GM12892 (cell line): ENCODE results near the gene CERS5.

Source experiments
- POLR2A ChIP-seq: IDR thresholded peaks from 2 replicates; pipeline ENCODE4 v1.6.1; 2011; ENCODE audit warnings: low read depth, low read length, control low read depth
- POLR2AphosphoS5 ChIP-seq: IDR thresholded peaks from 2 replicates; pipeline ENCODE4 v1.6.1; 2011; ENCODE audit warnings: low read depth, low read length, control low read depth

DNA sequence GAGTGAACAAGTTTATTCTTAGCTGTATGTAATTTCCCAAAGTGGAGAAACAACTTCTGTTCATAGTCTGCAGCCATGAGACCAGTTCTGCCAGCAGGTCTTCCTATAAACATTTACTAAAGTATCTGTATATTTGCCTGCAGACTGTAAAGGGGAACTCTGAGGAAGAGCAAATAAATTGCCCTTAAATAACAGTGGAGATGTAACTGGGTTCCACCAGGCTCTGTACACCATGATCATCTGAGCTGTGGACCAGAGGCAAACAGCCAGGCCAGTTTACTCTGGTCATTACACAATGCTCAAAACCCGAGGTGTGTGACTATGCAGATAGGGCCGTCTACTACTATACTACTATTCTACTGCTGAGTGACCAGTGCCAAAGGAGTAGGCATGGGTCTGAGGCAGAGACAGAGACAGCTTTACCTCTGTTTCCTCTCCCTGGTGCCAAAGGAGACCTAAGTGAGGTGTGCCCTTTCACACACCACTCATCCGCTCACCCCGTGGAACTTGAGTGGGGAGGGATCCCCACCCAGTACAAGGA is 21.1 kb upstream of the CERS5 start:
- TF ChIP-seq POLR2AphosphoS5 = no peak
- no peak for TF ChIP-seq POLR2A
